WERI-Rb-1 (cell line): ENCODE results near the gene RAB42.

ENCODE experiments used
- DNase-seq: peaks from one replicate; pipeline ENCODE4 v3.0.0-alpha.2; 2020
- H3K27ac ChIP-seq: fragments of 250-450 bp; sonication (Bioruptor Pico); 2 replicates; pipeline ENCODE4 v1.5.1; 2020; ENCODE audit warnings: mild to moderate bottlenecking, moderate library complexity
- H3K27me3 ChIP-seq: fragments of 250-450 bp; sonication (Bioruptor Pico); 2 replicates; pipeline ENCODE4 v1.5.1; 2021; ENCODE audit warnings: mild to moderate bottlenecking, low read depth, moderate library complexity; ENCODE audit not compliant: insufficient read depth, severe bottlenecking
- H3K36me3 ChIP-seq: fragments of 250-450 bp; sonication (Bioruptor Pico); 2 replicates; pipeline ENCODE4 v1.5.1; 2020; ENCODE audit warnings: mild to moderate bottlenecking, moderate library complexity
- H3K4me3 ChIP-seq: 2 replicates; pipeline ENCODE4 v1.5.1; 2011; ENCODE audit warnings: low read depth, mild to moderate bottlenecking, control low read depth, low read length
- H3K9me3 ChIP-seq: fragments of 250-450 bp; sonication (Bioruptor Pico); 2 replicates; pipeline ENCODE4 v1.5.1; 2021; ENCODE audit warnings: mild to moderate bottlenecking, moderate library complexity; ENCODE audit not compliant: severe bottlenecking
- TF ChIP-seq, protein P1 (sequence below): IDR thresholded peaks from 2 replicates; pipeline ENCODE4 v1.5.1; 2011; ENCODE audit warnings: low read depth, mild to moderate bottlenecking, control low read depth, inconsistent platforms, low read length

RAB42 gene

DNA sequence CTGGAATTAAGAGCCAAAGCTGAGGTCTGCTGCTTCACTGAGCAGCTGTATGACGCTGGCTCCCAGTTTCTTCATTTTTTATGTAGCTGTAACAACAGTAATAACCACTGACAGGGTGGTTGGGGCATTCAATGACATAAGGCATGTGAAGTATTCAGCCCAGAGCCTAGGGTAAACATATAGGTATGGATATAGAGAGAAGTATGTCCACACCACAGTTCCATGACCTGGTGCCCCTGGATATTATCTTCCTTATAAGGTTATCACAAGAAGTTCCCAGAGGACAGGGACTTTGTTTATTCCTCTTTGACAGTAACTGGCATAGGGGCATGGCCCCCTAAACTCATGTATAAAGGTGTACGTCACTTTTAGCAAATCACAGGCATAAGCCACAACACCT lies 14.7 kb downstream of the RAB42 start:
- TF ChIP-seq, protein P1, sequence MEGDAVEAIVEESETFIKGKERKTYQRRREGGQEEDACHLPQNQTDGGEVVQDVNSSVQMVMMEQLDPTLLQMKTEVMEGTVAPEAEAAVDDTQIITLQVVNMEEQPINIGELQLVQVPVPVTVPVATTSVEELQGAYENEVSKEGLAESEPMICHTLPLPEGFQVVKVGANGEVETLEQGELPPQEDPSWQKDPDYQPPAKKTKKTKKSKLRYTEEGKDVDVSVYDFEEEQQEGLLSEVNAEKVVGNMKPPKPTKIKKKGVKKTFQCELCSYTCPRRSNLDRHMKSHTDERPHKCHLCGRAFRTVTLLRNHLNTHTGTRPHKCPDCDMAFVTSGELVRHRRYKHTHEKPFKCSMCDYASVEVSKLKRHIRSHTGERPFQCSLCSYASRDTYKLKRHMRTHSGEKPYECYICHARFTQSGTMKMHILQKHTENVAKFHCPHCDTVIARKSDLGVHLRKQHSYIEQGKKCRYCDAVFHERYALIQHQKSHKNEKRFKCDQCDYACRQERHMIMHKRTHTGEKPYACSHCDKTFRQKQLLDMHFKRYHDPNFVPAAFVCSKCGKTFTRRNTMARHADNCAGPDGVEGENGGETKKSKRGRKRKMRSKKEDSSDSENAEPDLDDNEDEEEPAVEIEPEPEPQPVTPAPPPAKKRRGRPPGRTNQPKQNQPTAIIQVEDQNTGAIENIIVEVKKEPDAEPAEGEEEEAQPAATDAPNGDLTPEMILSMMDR, result no peak
- no peak for DNase-seq
- H3K36me3 ChIP-seq, result peaks cover 22% of the 10 kb centered on the region

DNA sequence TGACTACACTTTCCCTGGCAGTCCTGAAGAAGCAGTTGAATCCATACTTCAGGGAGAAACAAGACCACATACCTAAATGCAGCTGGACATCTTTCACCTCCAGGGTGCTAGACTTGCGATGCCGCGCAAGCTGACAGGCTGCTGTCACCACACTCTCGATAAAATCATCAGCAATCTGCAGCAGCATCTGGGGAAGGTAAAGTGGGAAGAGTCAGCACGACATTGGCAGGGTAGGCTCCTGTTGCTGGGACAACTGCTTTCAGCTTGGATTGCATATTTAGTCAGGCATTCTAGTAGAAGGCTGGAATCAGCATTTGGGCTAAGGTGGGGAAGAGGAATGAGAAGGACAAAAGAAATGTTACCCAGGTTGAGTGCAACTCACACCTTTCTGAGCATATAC lies 21.1 kb downstream of the RAB42 start:
- DNase-seq, result no peak
- Histone ChIP-seq H3K4me3 (no peak overlapping the region), H3K36me3 (peaks cover 11% of the 10 kb centered on the region), H3K9me3 (no peaks in the 10 kb centered on the region), H3K27ac (no peak overlapping the region), H3K27me3 (no peaks in the 10 kb centered on the region)
- TF ChIP-seq, protein P1, result no peak

More for the DNA sequence above, 14.7 kb downstream of the RAB42 start:
- H3K9me3 ChIP-seq, result no peaks in the 10 kb centered on the region
- H3K27ac ChIP-seq, result no peak overlapping the region
- H3K27me3 ChIP-seq, result no peaks in the 10 kb centered on the region
- no peak overlapping the region for H3K4me3 ChIP-seq

DNA sequence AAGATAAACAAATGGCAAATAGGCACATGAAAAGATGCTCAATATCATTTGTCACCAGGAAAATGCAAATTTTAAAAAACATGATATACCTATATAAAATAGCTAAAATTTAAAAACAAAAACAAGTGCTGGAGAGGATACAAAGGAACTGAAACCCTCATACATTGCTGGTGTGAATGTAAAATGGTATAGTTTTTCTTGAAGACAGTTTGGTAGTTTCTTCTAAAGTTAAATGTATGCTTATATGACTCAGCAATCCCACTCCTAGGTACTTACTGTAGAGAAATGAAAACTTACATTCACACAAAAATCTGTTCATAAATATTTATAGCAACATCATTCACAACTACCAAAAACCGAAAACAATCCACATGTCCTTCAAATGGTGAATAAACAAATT lies 39.6 kb downstream of the RAB42 start:
- Histone ChIP-seq H3K27me3 (no peaks in the 10 kb centered on the region), H3K36me3 (no peaks in the 10 kb centered on the region), H3K27ac (no peak overlapping the region), H3K4me3 (no peak overlapping the region), H3K9me3 (no peaks in the 10 kb centered on the region)
- TF ChIP-seq, protein P1, result no peak
- DNase-seq, result no peak

DNA sequence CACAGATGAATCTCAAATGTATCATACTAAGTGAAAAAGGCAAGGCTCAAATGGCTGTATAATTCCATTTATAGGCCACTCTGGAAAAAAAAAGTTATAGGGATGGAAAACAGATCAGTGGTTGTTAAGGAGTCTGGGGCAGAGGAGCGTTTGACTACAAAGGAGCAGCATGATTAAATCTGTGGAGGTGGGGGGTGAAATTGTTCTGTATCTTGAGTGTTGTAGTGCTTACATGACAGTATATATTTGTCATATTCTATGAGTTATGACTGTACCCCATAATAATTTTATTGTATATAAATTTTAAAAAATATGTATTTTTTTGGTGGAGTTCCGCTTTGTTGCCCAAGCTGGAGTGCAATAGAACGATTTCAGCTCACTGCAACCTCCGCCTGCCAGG lies 40.5 kb downstream of the RAB42 start:
- H3K9me3 ChIP-seq, result no peaks in the 10 kb centered on the region
- DNase-seq, result no peak
- H3K27ac ChIP-seq, result no peak overlapping the region
- no peaks in the 10 kb centered on the region for H3K36me3 ChIP-seq
- no peak overlapping the region for H3K4me3 ChIP-seq
- no peaks in the 10 kb centered on the region for H3K27me3 ChIP-seq
- TF ChIP-seq, protein P1, result no peak

DNA sequence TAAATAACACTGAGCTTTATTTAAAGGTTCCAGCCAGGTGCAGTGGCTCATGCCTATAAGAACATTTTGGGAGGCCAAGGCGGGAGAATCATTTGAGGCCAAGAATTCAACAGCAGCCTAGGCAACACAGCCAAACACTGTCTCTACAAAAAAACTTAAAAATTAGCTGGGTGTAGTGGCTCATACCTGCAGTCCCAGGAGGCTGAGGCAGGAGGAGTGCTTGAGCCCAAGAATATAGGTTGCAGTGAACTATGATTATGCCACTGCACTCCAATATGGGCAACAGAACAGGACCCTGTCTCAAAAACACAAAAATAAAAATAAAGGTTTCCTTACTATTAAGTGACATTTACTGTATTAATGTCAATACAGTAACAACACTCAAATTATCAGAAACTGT lies 48.7 kb downstream of the RAB42 start:
- H3K27ac ChIP-seq, result no peak overlapping the region
- TF ChIP-seq, protein P1, result peak; percentile 21; the same call in 1 of the 2 replicates
- H3K9me3 ChIP-seq, result no peaks in the 10 kb centered on the region
- no peaks in the 10 kb centered on the region for H3K27me3 ChIP-seq
- no peaks in the 10 kb centered on the region for H3K36me3 ChIP-seq
- no peak for DNase-seq
- no peak overlapping the region for H3K4me3 ChIP-seq

DNA sequence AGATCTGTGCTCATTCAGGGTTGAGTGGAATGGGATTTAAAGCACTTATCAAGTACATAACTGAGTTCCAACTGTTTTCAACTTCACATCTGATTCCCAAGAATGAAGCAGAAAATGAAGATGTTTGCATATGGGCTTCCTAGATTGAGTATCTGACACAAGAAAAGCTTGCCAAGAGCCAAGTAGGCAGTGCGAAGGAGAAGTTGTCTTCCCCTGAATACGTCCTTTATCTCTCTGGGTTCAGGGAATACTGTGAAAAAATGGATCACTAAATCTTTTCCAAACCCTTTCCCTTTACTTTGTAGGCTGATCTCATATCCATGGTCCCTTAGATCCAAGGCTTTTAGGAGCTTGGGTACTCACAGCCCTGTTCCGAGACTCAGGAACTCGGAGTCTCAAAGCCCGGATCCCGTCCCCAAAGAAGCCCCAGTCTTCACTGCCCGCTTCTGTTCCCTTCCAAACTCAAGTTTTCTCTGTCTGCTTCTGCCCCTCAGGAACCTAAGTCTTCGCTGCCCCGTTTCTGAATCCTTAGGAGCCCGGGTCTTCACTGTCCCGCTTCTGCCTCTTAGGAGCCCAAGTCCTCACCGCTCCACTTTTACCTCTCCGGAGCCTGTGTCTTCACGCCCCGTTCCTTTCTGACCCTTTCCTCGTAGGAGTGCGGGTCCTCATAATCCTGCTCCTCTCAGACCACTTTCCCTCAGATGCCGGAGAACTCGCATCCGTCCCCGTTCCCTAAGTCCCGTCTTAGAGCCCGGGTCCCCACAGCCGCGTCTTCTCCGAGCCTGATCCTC lies 50.2 kb downstream of the RAB42 start:
- no peaks in the 10 kb centered on the region for H3K36me3 ChIP-seq
- TF ChIP-seq, protein P1, result no peak
- no peaks in the 10 kb centered on the region for H3K27me3 ChIP-seq
- peak overlapping the region; percentile 93 for H3K27ac ChIP-seq
- no peak for DNase-seq
- H3K4me3 ChIP-seq, result peak overlapping the region; percentile 74
- H3K9me3 ChIP-seq, result no peaks in the 10 kb centered on the region
